ENCODE results near the gene ARID1B.

GRCh38 chr6:157198425-157199279 is 421.5 kb downstream of the ARID1B start:
- no peak for TF ChIP-seq POLR2A (IDR thresholded peaks at IDR 0.05)
- TF ChIP-seq, protein P1, sequence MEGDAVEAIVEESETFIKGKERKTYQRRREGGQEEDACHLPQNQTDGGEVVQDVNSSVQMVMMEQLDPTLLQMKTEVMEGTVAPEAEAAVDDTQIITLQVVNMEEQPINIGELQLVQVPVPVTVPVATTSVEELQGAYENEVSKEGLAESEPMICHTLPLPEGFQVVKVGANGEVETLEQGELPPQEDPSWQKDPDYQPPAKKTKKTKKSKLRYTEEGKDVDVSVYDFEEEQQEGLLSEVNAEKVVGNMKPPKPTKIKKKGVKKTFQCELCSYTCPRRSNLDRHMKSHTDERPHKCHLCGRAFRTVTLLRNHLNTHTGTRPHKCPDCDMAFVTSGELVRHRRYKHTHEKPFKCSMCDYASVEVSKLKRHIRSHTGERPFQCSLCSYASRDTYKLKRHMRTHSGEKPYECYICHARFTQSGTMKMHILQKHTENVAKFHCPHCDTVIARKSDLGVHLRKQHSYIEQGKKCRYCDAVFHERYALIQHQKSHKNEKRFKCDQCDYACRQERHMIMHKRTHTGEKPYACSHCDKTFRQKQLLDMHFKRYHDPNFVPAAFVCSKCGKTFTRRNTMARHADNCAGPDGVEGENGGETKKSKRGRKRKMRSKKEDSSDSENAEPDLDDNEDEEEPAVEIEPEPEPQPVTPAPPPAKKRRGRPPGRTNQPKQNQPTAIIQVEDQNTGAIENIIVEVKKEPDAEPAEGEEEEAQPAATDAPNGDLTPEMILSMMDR (IDR thresholded peaks at IDR 0.05): no peak
